Duodenal mucosa (tissue), 2 donors: Measurements from ENCODE around the gene RHBDL1.

Experiments
- H3K27ac ChIP-seq: one replicate; pipeline ENCODE4 v1.7.0; 2013; ENCODE audit warnings: low read depth, low read length
- H3K27me3 ChIP-seq, 2 donors: one replicate each; pipeline ENCODE4 v1.7.0; 2013; ENCODE audit warnings: low read length in 2 of 2, control low read depth in 1 of 2; ENCODE audit not compliant: insufficient read depth in 2 of 2, control insufficient read depth in 1 of 2
- H3K36me3 ChIP-seq, 2 donors: one replicate each; pipeline ENCODE4 v1.7.0; 2013; ENCODE audit warnings: low read length in 2 of 2, control low read depth in 1 of 2; ENCODE audit not compliant: insufficient read depth in 2 of 2, control insufficient read depth in 1 of 2
- H3K4me1 ChIP-seq, 2 donors: one replicate each; pipeline ENCODE4 v1.7.0; 2013; ENCODE audit warnings: low read length in 2 of 2, control low read depth in 1 of 2; ENCODE audit not compliant: insufficient read depth in 2 of 2, control insufficient read depth in 1 of 2
- H3K4me3 ChIP-seq, 2 donors: one replicate each; pipeline ENCODE4 v1.7.0; 2013; ENCODE audit warnings: low read length in 2 of 2, low read depth in 1 of 2
- H3K9ac ChIP-seq, 2 donors: one replicate each; pipeline ENCODE4 v1.7.0; 2013; ENCODE audit warnings: low read length in 2 of 2, low read depth in 1 of 2
- H3K9me3 ChIP-seq, 2 donors: one replicate each; pipeline ENCODE4 v1.7.0; 2013; ENCODE audit warnings: low read length in 2 of 2, control low read depth in 1 of 2; ENCODE audit not compliant: control insufficient read depth in 1 of 2

RHBDL1 gene

GRCh38 chr16:720447-720989 lies 45.0 kb downstream of the RHBDL1 start:
- H3K4me1 ChIP-seq, result peaks cover 27 to 41% of the 10 kb centered on the region in 2 donors
- peak overlapping the region; percentile 63 to 77 for H3K9ac ChIP-seq
- H3K27ac ChIP-seq, result peak overlapping the region; percentile 75
- peaks cover 15 to 28% of the 10 kb centered on the region in 2 donors for H3K27me3 ChIP-seq
- H3K9me3 ChIP-seq, result no peaks in the 10 kb centered on the region
- H3K36me3 ChIP-seq, result no peaks in the 10 kb centered on the region
- H3K4me3 ChIP-seq, result peak overlapping the region; percentile 76 to 77

GRCh38 chr16:720990-721764 lies 45.7 kb downstream of the RHBDL1 start, which contains the start of gene ANTKMT:
Gene ANTKMT (plus strand): TSS chr16:721146. CDS start chr16:721275, 129 bp downstream.
- H3K4me1 ChIP-seq, result peaks cover 24 to 39% of the 10 kb centered on the region in 2 donors
- peak within 1 kb of the TSS; percentile 75 for H3K27ac ChIP-seq
- peaks cover 18 to 30% of the 10 kb centered on the region in 2 donors for H3K27me3 ChIP-seq
- peak within 1 kb of the TSS; percentile 63 to 77 for H3K9ac ChIP-seq
- H3K36me3 ChIP-seq, result no peaks in the 10 kb centered on the region
- H3K9me3 ChIP-seq, result no peaks in the 10 kb centered on the region
- H3K4me3 ChIP-seq, result peak within 1 kb of the TSS; percentile 76 to 77

GRCh38 chr16:721765-722540 lies 46.5 kb downstream of the RHBDL1 start:
- Histone ChIP-seq H3K9ac (no peak overlapping the region), H3K27ac (no peak overlapping the region), H3K4me3 (peak overlapping the region; percentile 76 to 77), H3K4me1 (peaks cover 20 to 39% of the 10 kb centered on the region in 2 donors), H3K9me3 (no peaks in the 10 kb centered on the region), H3K36me3 (no peaks in the 10 kb centered on the region), H3K27me3 (peaks cover 15 to 27% of the 10 kb centered on the region in 2 donors)

- peaks cover 15 to 26% of the 10 kb centered on the region in 2 donors for H3K27me3 ChIP-seq
- H3K4me1 ChIP-seq, result peaks cover 20 to 45% of the 10 kb centered on the region in 2 donors
- H3K9me3 ChIP-seq, result no peaks in the 10 kb centered on the region
- H3K4me3 ChIP-seq, result no peak overlapping the region
- H3K36me3 ChIP-seq, result no peaks in the 10 kb centered on the region
- H3K9ac ChIP-seq, result no peak overlapping the region
- H3K27ac ChIP-seq, result no peak overlapping the region
Observed at GRCh38 chr16:722835-723633, 47.6 kb downstream of the RHBDL1 start.

- no peak overlapping the region for H3K4me3 ChIP-seq
- no peaks in the 10 kb centered on the region for H3K9me3 ChIP-seq
- H3K36me3 ChIP-seq, result no peaks in the 10 kb centered on the region
- no peak overlapping the region for H3K27ac ChIP-seq
- peaks cover 15 to 22% of the 10 kb centered on the region in 2 donors for H3K27me3 ChIP-seq
- H3K9ac ChIP-seq, result no peak overlapping the region
- peaks cover 15 to 42% of the 10 kb centered on the region in 2 donors for H3K4me1 ChIP-seq
Observed at GRCh38 chr16:723695-724094, 48.2 kb downstream of the RHBDL1 start.

DNA sequence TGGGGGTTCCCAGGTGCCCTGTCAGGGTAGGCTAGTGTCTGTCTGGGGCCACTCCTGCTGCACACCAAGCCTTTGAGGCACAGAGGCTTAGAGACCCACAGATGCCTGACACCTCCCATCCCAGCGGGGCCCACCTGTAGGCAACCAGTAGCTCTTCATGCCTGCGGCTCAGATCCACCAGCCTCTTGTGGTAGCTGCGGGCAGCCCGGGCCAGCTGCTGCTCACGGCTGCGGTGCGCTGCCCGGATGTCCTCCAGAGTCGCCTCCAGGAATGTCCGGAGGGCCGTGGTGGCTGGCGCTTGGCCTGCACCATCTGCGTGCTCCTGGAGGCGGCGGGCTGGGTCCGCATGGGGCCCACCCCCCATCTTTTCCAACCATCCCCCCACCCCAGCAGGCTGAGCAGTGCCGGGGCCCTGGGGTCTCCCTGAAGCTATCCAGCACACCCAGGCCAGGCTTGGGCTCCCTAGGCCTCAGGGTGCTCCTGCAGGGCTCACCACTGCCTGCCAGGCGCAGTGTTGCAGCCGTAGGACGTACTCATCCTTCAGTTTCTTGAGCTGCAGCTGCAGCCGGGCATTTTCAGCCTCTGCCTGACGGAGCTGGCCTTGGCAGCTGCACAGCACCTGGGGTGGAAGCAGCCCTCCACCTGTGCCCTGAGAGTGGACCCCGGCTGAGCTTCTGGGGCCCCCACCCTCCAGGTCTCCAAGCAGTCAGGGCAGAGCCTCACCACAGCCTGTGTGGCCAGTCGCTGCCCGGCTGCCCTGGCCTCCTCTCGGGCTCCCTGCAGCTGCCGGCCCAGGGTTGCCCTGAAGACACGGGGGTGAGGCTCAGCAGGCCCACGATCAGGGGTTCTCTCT lies 48.9 kb downstream of the RHBDL1 start:
- Histone ChIP-seq H3K4me3 (no peak overlapping the region), H3K27me3 (peaks cover 15 to 22% of the 10 kb centered on the region in 2 donors), H3K9ac (no peak overlapping the region), H3K9me3 (no peaks in the 10 kb centered on the region), H3K36me3 (no peaks in the 10 kb centered on the region), H3K27ac (no peak overlapping the region), H3K4me1 (peaks cover 8 to 35% of the 10 kb centered on the region in 2 donors)

DNA sequence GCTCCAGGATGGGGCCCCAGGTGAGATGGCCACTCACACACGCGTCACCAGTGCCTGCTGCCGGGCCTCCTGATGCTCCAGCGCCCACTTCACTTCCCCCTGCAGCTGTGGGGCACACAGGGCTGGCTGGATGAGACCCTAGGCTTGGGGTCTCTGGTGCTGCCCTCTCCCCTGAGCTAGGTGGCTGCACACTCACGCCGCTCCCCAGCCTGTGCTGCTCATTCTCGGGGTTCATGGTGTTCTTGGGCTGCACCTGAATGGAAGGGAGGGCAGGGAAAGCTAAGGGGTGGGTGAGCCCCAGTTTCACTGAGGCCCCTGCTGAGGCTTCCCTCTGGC lies 49.5 kb downstream of the RHBDL1 start:
- no peaks in the 10 kb centered on the region for H3K36me3 ChIP-seq
- H3K4me3 ChIP-seq, result no peak overlapping the region
- peaks cover 4 to 30% of the 10 kb centered on the region in 2 donors for H3K4me1 ChIP-seq
- no peak overlapping the region for H3K9ac ChIP-seq
- H3K9me3 ChIP-seq, result no peaks in the 10 kb centered on the region
- H3K27me3 ChIP-seq, result peaks cover 15 to 22% of the 10 kb centered on the region in 2 donors
- no peak overlapping the region for H3K27ac ChIP-seq

DNA sequence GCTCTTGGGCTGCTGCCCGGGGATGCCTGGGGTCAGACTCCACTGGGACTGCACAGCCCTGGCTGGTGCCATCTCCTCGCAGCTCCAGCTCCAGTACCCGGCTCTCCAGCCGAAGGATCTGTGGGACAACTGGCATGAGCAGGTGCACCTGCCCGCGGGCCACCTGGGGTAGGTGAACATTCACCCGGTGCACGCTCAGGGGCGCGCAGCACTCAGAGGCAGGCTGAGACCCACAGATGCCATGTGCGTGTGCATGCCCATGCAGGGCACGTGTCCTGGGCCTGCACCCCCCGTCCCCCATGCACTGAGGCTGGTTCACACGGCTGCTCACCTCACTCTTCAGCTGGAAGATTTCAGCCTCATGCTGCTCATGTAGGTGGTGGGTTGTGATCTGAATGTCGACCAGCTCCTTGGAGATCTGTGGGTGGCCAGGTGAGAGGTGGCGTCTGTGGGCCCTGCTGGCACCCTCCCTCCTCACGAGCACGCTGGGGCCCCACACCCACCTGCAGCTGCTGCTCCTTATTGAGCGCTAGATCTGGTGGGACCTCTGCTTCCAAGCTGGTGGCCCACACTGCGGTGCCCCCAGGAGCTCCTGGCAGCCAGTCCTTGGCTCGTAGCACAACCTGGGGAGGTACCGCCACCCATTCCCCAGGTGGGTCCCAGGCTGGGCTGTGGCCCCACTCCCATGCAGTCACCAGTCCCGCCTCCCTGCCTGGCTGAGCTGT lies 50.2 kb downstream of the RHBDL1 start:
- no peak overlapping the region for H3K27ac ChIP-seq
- H3K36me3 ChIP-seq, result no peaks in the 10 kb centered on the region
- H3K9me3 ChIP-seq, result no peaks in the 10 kb centered on the region
- no peak overlapping the region for H3K9ac ChIP-seq
- peaks cover 15 to 22% of the 10 kb centered on the region in 2 donors for H3K27me3 ChIP-seq
- no peak overlapping the region for H3K4me3 ChIP-seq
- H3K4me1 ChIP-seq, result peaks cover 0 to 24% of the 10 kb centered on the region in 2 donors

GRCh38 chr16:726188-726437 lies 50.6 kb downstream of the RHBDL1 start:
- peak overlapping the region in 1 of 2 donors; percentile 40 for H3K4me3 ChIP-seq
- peaks cover 0 to 23% of the 10 kb centered on the region in 2 donors for H3K4me1 ChIP-seq
- no peaks in the 10 kb centered on the region for H3K36me3 ChIP-seq
- H3K9ac ChIP-seq, result no peak overlapping the region
- peaks cover 15 to 22% of the 10 kb centered on the region in 2 donors for H3K27me3 ChIP-seq
- no peak overlapping the region for H3K27ac ChIP-seq
- no peaks in the 10 kb centered on the region for H3K9me3 ChIP-seq
